ENCODE data around the gene PI4K2B.
"Not testable (repeated sequence)": the region's sequence is repeated elsewhere in the genome, so short reads cannot be mapped to it uniquely, and the experiment has no call there.

PI4K2B gene

GRCh38 chr4:25245181-25245580 lies 11.3 kb downstream of the PI4K2B start:
- DNase-seq, result no peak

GRCh38 chr4:25246680-25247611 lies 13.1 kb downstream of the PI4K2B start:
- DNase-seq, result no peak

- DNase-seq, result not testable (repeated sequence)
Measured at GRCh38 chr4:25248875-25249274, 15.0 kb downstream of the PI4K2B start.

- not testable (repeated sequence) for DNase-seq
Measured at GRCh38 chr4:25249494-25249893, 15.7 kb downstream of the PI4K2B start.

- no peak for DNase-seq
Measured at GRCh38 chr4:25252230-25253070, 18.6 kb downstream of the PI4K2B start.

GRCh38 chr4:25253071-25253445 lies 19.2 kb downstream of the PI4K2B start:
- DNase-seq, result no peak

- DNase-seq, result not testable (repeated sequence)
Measured at GRCh38 chr4:25253786-25254185, 20.0 kb downstream of the PI4K2B start.

GRCh38 chr4:25258980-25259578 lies 25.2 kb downstream of the PI4K2B start:
- DNase-seq, result no peak

GRCh38 chr4:25271866-25272265 lies 38.0 kb downstream of the PI4K2B start:
- DNase-seq, result no peak

GRCh38 chr4:25280210-25280609 lies 46.4 kb downstream of the PI4K2B start:
- no peak for DNase-seq

GRCh38 chr4:25283948-25284347 lies 50.1 kb downstream of the PI4K2B start:
- DNase-seq, result no peak

- DNase-seq, result no peak
Measured at GRCh38 chr4:25284466-25284865, 50.6 kb downstream of the PI4K2B start.

- DNase-seq, result no peak
Measured at GRCh38 chr4:25290490-25291067, 56.7 kb downstream of the PI4K2B start.

- DNase-seq, result no peak
Measured at GRCh38 chr4:25291158-25291733, 57.4 kb downstream of the PI4K2B start.

- no peak for DNase-seq
Measured at GRCh38 chr4:25297528-25298242, 63.9 kb downstream of the PI4K2B start.

- no peak for DNase-seq
Measured at GRCh38 chr4:25299476-25300203, 65.8 kb downstream of the PI4K2B start.

- no peak for DNase-seq
Measured at GRCh38 chr4:25301471-25301870, 67.6 kb downstream of the PI4K2B start.

- DNase-seq, result no peak
Measured at GRCh38 chr4:25302626-25303025, 68.8 kb downstream of the PI4K2B start.

GRCh38 chr4:25303578-25303977 lies 69.7 kb downstream of the PI4K2B start:
- DNase-seq, result no peak

- no peak for DNase-seq
Measured at GRCh38 chr4:25306518-25307057, 72.8 kb downstream of the PI4K2B start.

- no peak for DNase-seq
Measured at GRCh38 chr4:25307596-25307995, 73.8 kb downstream of the PI4K2B start.

All from GF-D8 (cell line).